HPDE6-E6E7 (cell line): Measurements from ENCODE around the gene PQBP1.

Source experiments
- DNase-seq: peaks from one replicate; pipeline ENCODE4 v3.0.0; 2011; ENCODE audit warnings: missing footprints; ENCODE audit errors: extremely low spot score

The PQBP1 gene

DNA sequence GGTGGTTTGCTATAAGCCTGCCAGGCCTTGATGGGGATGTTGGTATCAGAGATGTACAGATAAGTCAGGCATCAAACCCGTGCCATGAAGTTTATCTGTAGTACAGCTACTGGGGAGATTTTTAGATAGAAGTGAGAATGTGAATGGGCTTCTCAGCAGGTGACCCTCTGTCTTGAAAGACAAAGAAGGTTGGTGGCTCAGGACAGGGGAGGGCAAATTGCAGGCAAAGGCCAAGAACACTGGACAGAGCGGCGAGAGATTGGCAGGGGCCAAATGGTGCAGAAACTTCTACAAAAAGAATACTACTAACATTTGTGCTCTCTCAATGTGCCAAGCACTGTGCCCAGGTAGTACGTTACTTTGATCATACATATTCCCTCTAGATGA, 23.0 kb downstream of the PQBP1 start:
- no peak for DNase-seq

DNA sequence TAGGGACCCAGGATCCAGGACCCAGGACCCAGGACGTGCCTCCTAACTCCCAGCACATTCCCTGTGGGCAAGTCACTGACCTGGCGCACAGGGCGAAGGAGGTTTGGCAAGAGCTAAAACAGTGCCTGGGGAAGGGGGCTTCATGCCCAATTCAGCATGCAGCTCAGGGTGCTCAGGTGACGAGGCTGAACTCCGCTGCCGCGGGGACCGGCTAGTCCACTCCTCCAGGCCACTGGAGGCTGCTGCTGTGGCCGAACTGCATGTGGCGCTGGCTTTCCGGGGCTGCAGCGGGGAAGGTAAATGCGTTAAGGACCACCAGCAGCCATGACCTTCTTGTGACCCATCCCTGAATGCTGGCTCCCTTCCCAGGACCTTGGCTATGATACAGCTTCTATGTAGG, 26.0 kb downstream of the PQBP1 start:
- DNase-seq, result no peak

DNA sequence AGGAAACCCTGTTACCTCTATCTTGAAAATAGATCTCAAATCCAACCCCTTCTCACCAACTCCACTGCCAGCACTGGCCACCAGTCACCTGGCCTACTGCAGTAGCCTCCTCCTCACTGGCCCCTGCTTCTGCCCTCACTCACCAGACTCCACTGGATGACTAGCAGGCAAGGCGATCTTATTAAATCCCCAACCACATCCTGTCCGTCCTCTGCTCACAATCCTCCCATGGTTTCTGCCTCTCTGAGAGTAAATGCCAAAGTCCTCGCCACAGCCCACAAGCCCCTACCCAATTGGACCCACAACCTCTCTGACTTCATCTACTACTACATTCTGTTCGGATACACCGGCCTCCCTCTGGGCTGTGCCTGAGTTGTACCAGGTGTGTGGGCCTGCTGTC, 26.5 kb downstream of the PQBP1 start:
- no peak for DNase-seq

DNA sequence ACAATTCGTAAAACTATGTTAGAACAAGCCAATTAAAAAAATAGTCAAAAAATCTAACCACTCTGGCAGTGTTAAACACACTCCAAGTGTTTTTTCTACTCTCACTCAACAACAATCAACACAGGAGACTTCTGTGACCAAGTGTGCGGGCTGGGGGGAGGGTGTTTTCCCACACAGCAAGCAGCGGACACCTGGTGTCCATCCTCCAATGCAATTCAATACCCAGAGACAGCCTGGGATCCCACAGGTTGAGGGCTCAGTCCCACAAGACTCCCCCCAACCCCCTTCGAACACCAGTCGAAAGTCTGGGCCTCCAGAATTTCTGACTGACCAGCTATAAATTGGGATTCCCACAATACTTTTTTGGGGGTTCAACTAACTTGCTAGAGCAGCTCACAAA, 29.4 kb downstream of the PQBP1 start:
- no peak for DNase-seq

DNA sequence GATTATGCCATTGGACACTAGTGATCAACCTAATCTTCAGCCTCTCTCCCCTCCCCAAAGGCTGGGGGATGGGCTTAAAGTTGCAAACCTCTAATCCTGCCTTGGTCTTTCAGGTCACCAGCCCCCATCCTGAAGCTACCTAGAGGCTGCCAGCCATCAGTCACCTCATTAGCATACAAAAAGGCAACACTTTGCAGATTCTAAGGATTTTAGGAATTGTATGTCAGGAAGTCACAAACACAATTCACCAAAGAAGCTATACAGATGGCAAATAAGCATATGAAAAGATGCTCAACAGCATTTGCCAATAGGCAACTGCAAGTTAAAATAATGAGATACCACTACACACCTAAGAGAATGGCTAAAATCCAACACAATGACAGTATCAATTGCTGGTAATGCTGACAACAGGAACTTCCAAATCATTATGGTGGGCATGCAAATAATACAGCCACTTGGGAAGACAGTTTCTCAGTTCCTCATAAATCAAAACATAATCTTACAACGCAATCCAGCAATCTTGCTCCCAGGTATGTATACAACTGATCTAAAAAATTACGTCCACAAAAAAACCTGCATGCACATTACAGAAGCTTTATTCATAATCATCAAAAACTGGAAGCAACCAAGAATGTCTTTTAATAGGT, 30.1 kb downstream of the PQBP1 start:
- no peak for DNase-seq

DNA sequence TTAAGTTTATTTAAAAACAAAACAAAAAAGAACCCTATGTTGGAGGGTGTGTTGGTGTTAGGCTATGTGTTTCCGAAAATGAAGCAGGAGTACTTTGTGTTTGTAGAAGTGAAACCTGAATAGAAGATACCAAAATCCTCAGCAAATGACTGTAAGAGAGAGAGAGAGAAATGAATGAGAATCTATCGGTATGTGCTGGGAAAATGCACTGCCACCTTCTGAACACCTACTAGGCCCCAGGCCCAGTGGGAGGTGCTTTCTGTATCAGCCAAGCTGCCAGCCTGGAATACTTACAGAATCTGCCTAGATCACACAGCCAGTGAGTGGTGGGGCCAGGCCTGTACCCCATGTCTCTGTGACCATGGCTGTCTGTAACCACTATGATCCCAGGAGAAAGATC, 36.0 kb downstream of the PQBP1 start:
- no peak for DNase-seq

DNA sequence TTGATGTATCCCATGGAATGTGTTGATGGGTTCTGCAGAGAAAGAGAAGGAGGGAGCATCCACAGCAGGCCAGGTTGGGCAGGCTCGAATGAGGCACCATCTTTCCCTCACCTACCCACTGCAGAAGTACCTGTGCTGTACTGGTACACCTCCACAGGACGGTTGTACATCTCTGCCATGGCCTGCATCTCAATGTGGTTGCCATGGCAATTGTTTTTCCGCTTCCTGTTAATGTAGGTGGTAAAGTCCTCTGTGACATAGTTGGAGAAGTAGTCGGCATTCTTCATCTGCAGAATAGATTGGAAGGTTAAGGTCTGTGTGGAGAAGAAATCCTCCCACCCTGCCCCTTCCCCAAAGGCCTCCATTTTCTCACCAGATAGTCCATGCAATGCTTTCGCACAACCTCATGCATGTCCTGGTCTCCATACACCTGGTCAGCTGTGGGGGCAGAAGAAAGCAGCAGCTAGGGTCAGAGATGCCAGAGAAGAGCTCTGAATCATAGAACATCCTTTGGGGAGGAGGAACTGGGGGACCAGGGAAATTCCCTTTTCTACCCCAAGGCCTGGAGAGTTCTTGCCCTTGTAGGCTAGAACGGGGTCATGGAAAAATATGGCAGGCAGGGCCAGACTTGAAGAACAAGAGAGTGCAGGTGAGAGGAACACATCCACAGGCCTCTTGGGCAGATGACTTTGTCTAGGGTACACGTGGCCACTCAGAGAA, 37.0 kb downstream of the PQBP1 start:
- DNase-seq, result no peak

DNA sequence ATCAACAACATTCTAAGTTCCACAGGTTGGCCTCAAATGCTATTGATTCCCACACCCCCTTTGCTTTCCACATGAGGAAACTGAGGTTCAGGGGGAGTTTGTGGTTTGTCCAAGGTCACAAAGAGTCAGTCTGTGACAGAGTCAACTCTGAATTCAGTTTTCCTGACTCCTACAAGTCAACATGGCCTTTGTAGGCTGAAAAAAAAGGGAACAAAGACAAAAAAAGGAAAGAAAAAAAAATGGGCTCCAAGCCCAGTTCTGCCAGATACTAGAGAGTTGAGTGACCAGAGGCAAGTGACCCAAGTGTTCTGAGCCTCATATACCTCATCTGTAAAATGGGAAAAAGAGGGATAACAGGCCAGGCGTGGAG, 37.6 kb downstream of the PQBP1 start:
- DNase-seq, result no peak

DNA sequence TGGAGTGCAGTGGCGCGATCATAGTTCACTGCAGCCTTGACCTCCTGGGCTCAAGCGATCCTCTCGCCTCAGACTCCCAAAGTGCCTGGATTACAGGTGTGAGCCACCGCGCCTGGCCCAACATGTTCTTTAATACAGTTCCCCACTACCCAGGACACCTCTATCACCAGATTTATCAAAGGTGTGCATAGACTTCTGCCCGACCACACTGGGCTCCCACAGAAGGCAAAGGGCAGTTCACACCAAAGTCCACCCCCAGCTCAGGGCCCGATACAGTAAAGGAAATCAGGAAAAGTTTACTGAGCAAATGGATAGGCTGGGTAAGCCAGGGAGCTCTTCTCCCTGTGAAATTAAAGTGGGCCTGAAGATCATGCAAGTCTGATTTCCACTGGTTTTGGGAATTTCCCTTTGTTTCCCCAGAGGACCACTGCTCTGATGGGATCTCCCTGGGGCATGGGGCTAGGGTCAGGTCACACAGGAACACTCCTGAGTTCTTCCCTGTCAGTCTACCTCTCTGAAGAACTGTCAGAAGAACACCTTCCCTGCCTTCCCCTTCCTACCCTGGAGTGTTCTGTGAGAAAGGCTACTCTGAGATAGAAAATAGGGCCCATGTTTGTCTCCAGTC, 38.8 kb downstream of the PQBP1 start:
- no peak for DNase-seq

DNA sequence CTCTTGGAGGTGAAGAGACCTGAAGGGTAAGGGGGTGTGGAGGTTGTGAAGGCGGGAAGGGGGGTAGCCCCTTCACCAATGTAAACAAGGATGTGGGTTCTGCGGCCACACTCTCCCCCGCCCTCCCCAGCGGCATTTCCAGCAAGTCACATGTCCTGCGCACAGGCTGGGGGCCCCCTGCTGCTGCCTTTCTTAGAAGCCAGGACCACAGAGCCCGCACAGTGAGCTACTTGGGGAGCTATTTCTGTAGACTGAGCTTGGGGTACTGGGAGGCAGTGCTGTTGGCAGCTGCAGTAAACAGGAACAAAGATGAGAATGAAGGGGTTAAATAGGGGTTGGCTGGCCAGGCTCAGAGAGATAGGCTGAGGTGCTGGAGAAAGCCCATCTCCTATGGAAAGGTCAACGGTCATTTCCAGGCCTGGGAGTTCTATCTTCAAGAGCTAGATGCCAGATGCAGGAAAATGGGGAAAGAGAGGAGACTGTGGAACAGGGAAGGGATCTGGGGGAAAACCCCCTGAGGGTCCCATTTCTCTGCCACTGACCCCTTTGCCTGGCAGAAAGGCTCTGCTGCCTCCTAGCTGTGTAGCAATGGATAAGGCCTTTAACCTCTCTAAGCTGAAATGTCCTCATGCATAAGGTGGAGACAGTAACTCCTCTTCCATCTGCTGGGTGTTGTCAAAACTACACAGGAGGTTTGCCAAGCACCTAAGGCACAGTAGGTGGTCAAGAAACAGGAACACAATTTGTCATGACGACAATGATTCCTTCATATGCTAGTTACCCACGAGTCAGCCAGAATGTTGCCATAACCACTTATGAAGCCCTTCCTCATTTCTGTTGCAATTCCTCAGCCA, 39.6 kb downstream of the PQBP1 start:
- no peak for DNase-seq

DNA sequence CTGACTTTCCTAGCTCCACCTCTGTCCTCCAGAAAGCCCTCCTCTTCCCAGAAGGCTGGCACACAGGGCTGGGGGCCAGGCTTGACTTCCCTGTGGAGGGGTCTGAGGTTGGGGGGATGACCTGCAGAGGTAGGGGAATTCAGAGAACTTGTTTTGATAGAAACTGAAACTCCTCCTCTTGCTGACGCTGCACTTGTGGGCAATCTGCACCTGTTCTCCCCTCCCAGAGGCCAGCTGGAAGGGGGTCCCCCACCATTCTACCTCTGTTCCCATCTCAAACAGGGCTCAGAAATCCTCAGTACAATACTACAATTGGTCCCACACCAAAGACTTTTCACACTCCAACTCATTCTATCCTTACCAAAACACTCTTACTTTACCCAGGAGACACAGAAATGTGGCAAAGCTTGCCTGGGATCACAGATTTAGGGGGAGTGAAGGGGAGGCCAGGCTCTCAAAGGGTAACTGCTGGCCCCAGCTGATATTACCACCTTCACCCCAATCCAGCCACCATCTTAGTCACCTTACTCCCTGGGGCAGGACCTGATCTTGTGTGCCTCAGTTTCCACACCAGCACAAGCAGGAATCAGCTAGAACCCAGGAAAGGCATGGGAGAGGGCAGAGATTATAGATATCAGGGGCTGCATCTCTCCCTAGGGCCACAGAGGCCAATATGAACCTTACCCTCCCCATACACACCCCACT, 41.1 kb downstream of the PQBP1 start:
- no peak for DNase-seq

DNA sequence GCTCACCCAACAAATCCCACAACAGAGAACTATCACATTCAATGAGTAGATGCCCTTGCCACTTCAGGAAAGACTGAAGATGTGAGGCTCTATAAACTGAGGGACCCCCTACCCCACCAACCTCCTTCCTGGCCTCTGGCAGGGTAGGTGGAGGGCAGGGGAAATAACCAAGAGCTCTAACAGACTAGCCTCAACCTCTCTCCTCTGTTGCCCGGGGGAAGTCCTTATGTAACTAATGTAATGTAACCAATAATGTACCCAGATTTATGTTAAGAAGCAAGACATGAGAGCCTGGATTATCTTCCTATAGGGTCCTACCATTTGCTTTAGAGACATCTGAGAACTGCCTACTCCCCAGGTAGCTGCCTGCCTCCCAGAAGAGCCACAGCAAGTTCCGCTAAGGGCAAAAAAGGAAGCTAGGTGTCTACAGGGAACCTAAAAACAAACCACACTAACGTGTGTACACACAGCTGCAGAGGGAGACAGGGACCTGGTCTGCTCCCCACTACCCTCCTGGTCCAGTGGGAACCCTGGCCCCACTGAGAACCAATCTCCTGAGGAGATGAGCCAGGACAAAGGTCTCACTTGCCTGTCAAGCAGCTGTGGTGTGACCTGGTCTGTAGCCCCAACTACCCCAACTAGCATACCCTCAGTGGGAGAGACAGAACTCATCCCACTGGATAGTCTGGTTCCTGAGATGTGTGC, 41.9 kb downstream of the PQBP1 start:
- DNase-seq, result no peak

DNA sequence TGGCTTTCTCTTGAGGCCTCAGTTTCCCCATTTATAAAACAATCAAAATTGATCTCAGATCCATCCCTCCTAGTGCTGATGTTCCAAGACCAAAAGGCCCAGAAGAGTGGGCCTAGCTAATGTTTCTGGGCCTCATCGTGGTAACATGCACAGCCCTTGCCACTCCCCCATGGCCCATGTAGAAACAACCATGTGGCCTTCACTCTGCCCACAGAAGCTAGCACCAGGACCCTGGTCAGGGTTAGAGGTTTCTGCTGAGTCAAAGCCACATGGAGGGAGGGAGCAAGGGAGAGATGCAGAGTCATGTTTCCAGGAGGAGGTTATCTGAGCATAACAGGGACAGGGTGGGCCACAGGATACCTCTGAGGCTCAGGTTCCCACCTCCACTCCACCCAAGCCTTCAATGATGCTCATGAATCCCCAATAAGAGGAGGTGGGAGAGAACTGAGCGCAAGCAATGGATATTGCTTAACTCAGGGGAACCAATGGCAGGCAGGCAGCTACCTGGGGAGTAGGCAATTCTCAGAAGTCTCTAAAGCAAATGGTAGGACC, 42.8 kb downstream of the PQBP1 start:
- no peak for DNase-seq

DNA sequence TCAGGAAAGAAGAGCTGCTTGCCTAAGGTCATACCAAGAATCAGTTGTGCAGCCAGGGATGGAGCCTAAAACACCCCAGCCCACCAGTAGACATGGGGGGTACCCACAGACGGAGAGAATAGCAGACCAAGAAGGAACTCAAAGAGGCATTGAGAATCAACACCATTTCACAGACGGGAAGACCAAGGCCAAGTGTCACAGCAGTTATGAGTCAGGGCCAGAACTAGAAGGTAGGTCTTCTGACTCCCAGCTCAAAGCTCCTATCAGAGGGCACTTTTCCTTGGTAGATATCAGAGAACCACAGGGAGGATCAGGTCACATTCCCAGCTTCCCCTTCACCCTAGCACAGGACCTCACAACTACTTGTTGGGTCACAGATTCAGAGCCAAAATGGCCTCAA, 45.2 kb downstream of the PQBP1 start:
- DNase-seq, result no peak

DNA sequence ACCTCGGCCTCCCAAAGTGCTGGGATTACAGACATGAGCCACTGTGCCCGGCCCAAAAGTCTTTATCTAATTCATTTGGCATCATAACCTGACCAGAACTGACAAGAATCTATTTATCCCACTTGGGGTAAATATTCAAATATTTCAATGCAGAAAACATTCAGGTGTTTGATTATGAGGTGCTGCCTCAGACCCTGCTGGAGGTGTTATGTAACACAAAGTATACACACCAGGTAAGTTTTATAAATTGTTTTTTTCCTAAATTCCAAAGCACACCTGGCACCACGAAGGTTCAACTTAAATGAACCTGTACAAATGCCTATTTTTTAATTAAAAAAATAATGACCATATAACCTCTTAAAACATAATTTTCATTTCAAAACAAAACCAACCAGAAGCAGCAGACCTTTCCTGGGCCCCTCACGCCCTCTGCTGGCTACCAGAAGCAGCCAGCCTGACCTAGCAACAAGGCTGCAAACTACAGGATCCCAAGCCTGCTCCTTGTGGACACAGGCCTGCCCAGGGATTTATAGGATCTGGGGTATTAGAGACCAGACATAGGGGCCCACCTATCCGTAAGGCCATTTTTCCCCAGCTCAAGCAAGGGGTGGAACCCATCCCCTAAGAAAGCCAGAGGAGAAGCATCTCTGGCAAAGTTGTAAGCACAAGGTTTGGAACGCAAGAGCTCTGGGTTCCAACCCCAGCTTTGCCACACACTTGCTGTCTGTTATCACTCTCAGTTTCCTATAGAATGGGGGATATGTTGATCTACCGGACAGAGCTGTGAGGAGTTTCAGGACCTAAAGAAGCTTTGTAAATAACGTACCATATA, 48.0 kb downstream of the PQBP1 start:
- DNase-seq, result peak; percentile 33

DNA sequence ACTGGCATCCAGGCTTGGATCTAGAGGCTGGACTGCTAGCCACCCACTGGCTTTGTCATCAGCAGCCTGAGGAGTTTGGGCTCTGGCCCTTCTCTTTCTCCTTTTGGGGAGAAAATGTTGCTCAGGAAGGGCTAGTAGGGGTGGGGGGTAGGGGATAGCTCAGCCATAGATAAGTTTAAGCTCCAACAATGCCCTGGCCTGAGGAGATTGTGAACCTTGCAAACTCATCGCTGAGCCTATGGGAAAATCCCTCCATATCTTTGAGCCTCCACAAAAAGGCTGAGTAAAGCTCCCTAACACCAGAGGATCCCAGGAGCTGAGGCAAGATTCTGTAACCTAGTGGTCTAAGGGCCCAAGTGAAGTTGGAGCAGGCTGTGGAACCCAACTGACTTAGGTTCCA, 50.9 kb downstream of the PQBP1 start:
- DNase-seq, result no peak
